Spinal cord (tissue), 10 donors: Measurements from ENCODE around the gene NAA80. TPM values are rescaled to one million over a fixed set of nuclear protein-coding genes. Genes with fewer than 3 reads are reported as not detected.
A peak's percentile ranks its signal among the peaks of the same experiment; 100 is the strongest.

Experiments
- DNase-seq, 6 donors: peaks; one replicate each; pipeline versions ENCODE4 v3.0.0 to v3.0.0-alpha.2; 2013 to 2015; ENCODE audit warnings: low spot score in 6 of 6, low read depth in 4 of 6
- H3K27ac ChIP-seq: one replicate; pipeline ENCODE4 v1.5.1; 2013; ENCODE audit warnings: low read depth, low read length, control low read depth
- H3K27me3 ChIP-seq: one replicate; pipeline ENCODE4 v1.6.1; 2013; ENCODE audit warnings: low read length; ENCODE audit not compliant: control insufficient read depth, insufficient read depth
- H3K36me3 ChIP-seq: one replicate; pipeline ENCODE4 v1.6.1; 2013; ENCODE audit warnings: low read length; ENCODE audit not compliant: control insufficient read depth, insufficient read depth
- H3K4me1 ChIP-seq: one replicate; pipeline ENCODE4 v1.6.1; 2013; ENCODE audit warnings: low read length; ENCODE audit not compliant: control insufficient read depth, insufficient read depth
- H3K4me3 ChIP-seq: one replicate; pipeline ENCODE4 v1.5.1; 2013; ENCODE audit warnings: low read depth, low read length, control low read depth
- H3K9me3 ChIP-seq: one replicate; pipeline ENCODE4 v1.6.1; 2013; ENCODE audit warnings: low read length; ENCODE audit not compliant: control insufficient read depth, insufficient read depth
- WGBS: methylation state at CpG from one replicate; pipeline ENCODE4 v1.1.5; 2013; ENCODE audit warnings: missing lambda C conversion rate; ENCODE audit not compliant: insufficient coverage; 5-methylcytosine and 5-hydroxymethylcytosine counted together
- polyA plus RNA-seq, 2 donors: library from polyadenylated mRNA; unstranded; fragments of 120-200 nt; gene quantifications; one replicate each; pipeline ENCODE4 v1.2.1, GENCODE V29; 2013; ENCODE audit not compliant: insufficient read length in 2 of 2
- total RNA-seq, 2 donors: library from RNA; depleted of rRNA in 1 of 2; stranded (reverse); fragments of 120-200 nt in 1 of 2; fragments of >200 nt in 1 of 2; gene quantifications; one replicate each; pipeline versions ENCODE4 v1.2.3 to v1.2.4, GENCODE V29; 2013 to 2014
- donor health status: healthy.

NAA80 gene
- total and polyA plus RNA-seq, 4 donors = 4.6 to 24.4 (median 13.5) TPM

GRCh38 chr3:50299929-50300680, 900 bp upstream of the NAA80 start:
- WGBS = 29% methylated on average over 11 of the region's 12 CpGs
- Histone ChIP-seq H3K9me3 (no peaks in the 10 kb centered on the region), H3K27ac (peak overlapping the region; percentile 97)

GRCh38 chr3:50299638-50299928, 378 bp upstream of the NAA80 start:
- H3K9me3 ChIP-seq = no peaks in the 10 kb centered on the region
- peak overlapping the region; percentile 97 for H3K27ac ChIP-seq
- peaks cover 59% of the 10 kb centered on the region for H3K4me1 ChIP-seq
- 0% methylated on average over 12 of the region's 12 CpGs for WGBS
- no peak for DNase-seq
- no peaks in the 10 kb centered on the region for H3K27me3 ChIP-seq
- peaks cover 42% of the 10 kb centered on the region for H3K36me3 ChIP-seq
- H3K4me3 ChIP-seq = peak overlapping the region; percentile 83

More at GRCh38 chr3:50299929-50300680, 900 bp upstream of the NAA80 start:
- Histone ChIP-seq H3K36me3 (peaks cover 37% of the 10 kb centered on the region), H3K27me3 (no peaks in the 10 kb centered on the region), H3K4me1 (peaks cover 59% of the 10 kb centered on the region), H3K4me3 (peak overlapping the region; percentile 83)
- DNase-seq = peak in 5 of 6 donors; percentile 27 to 85 (median 43)

GRCh38 chr3:50297896-50298725, 1.1 kb downstream of the NAA80 start:
- peaks cover 42% of the 10 kb centered on the region for H3K36me3 ChIP-seq
- WGBS = 46% methylated on average over 9 of the region's 9 CpGs
- H3K4me3 ChIP-seq = peak overlapping the region; percentile 83
- peak overlapping the region; percentile 97 for H3K27ac ChIP-seq
- no peaks in the 10 kb centered on the region for H3K9me3 ChIP-seq
- H3K27me3 ChIP-seq = no peaks in the 10 kb centered on the region
- no peak for DNase-seq
- peaks cover 54% of the 10 kb centered on the region for H3K4me1 ChIP-seq

GRCh38 chr3:50297384-50297775, 1.8 kb downstream of the NAA80 start:
- H3K36me3 ChIP-seq = peaks cover 38% of the 10 kb centered on the region
- no peak overlapping the region for H3K4me3 ChIP-seq
- no peaks in the 10 kb centered on the region for H3K9me3 ChIP-seq
- no peak for DNase-seq
- 96% methylated on average over 2 of the region's 2 CpGs for WGBS
- H3K27me3 ChIP-seq = no peaks in the 10 kb centered on the region
- H3K4me1 ChIP-seq = peaks cover 54% of the 10 kb centered on the region
- H3K27ac ChIP-seq = no peak overlapping the region

- peaks cover 51% of the 10 kb centered on the region for H3K4me1 ChIP-seq
- no peak for DNase-seq
- WGBS = 97% methylated on average over 18 of the region's 18 CpGs
These were observed 2.4 kb downstream of the NAA80 start for GRCh38 chr3:50296721-50297383.

GRCh38 chr3:50295553-50296431, 3.4 kb downstream of the NAA80 start:
- peaks cover 56% of the 10 kb centered on the region for H3K4me1 ChIP-seq
- no peaks in the 10 kb centered on the region for H3K27me3 ChIP-seq
- 86% methylated on average over 5 of the region's 8 CpGs for WGBS
- DNase-seq = no peak
- peaks cover 30% of the 10 kb centered on the region for H3K36me3 ChIP-seq
- H3K4me3 ChIP-seq = no peak overlapping the region
- H3K9me3 ChIP-seq = no peaks in the 10 kb centered on the region
- H3K27ac ChIP-seq = no peak overlapping the region

More at GRCh38 chr3:50296721-50297383, 2.4 kb downstream of the NAA80 start:
- no peaks in the 10 kb centered on the region for H3K9me3 ChIP-seq
- H3K36me3 ChIP-seq = peaks cover 32% of the 10 kb centered on the region
- no peak overlapping the region for H3K27ac ChIP-seq
- H3K27me3 ChIP-seq = no peaks in the 10 kb centered on the region
- H3K4me3 ChIP-seq = no peak overlapping the region

GRCh38 chr3:50294492-50295403, 4.5 kb downstream of the NAA80 start:
- H3K36me3 ChIP-seq = peaks cover 36% of the 10 kb centered on the region
- H3K4me3 ChIP-seq = no peak overlapping the region
- 89% methylated on average over 22 of the region's 22 CpGs for WGBS
- peaks cover 51% of the 10 kb centered on the region for H3K4me1 ChIP-seq
- no peak overlapping the region for H3K27ac ChIP-seq
- H3K27me3 ChIP-seq = no peaks in the 10 kb centered on the region
- no peaks in the 10 kb centered on the region for H3K9me3 ChIP-seq
- DNase-seq = no peak

- Histone ChIP-seq H3K9me3 (no peaks in the 10 kb centered on the region), H3K27me3 (no peaks in the 10 kb centered on the region), H3K36me3 (peaks cover 43% of the 10 kb centered on the region), H3K27ac (no peak overlapping the region), H3K4me1 (peaks cover 48% of the 10 kb centered on the region), H3K4me3 (no peak overlapping the region)
- WGBS = 95% methylated on average over 3 of the region's 4 CpGs
- DNase-seq = no peak
These were observed 5.1 kb downstream of the NAA80 start for GRCh38 chr3:50294089-50294488.
